Breast epithelium (tissue), 3 donors: ENCODE results near the gene RNF167.

Experiments
- POLR2A ChIP-seq: fragments of 450-650 bp; IDR thresholded peaks from one replicate; pipeline ENCODE4 v1.6.1; 2016; ENCODE audit warnings: antibody characterized with exemption, mild to moderate bottlenecking, moderate library complexity
- POLR2AphosphoS5 ChIP-seq, 3 donors: sonication (generic); formaldehyde crosslinking; IDR thresholded peaks; one replicate each; pipeline ENCODE4 v1.6.1; 2017; ENCODE audit warnings: antibody characterized with exemption in 3 of 3
- TF ChIP-seq, protein P1 (sequence below), 3 donors: fragments of 450-650 bp; IDR thresholded peaks; one replicate each; pipeline ENCODE4 v1.5.1; 2016 to 2017; ENCODE audit warnings: antibody characterized with exemption in 3 of 3, mild to moderate bottlenecking in 3 of 3, moderate library complexity in 3 of 3

GRCh38 chr17:4908301-4908700, 31.8 kb upstream of the RNF167 start:
- TF ChIP-seq, protein P1, sequence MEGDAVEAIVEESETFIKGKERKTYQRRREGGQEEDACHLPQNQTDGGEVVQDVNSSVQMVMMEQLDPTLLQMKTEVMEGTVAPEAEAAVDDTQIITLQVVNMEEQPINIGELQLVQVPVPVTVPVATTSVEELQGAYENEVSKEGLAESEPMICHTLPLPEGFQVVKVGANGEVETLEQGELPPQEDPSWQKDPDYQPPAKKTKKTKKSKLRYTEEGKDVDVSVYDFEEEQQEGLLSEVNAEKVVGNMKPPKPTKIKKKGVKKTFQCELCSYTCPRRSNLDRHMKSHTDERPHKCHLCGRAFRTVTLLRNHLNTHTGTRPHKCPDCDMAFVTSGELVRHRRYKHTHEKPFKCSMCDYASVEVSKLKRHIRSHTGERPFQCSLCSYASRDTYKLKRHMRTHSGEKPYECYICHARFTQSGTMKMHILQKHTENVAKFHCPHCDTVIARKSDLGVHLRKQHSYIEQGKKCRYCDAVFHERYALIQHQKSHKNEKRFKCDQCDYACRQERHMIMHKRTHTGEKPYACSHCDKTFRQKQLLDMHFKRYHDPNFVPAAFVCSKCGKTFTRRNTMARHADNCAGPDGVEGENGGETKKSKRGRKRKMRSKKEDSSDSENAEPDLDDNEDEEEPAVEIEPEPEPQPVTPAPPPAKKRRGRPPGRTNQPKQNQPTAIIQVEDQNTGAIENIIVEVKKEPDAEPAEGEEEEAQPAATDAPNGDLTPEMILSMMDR (IDR thresholded peaks at IDR 0.05) = no peak
- TF ChIP-seq POLR2A (no peak), POLR2AphosphoS5 (IDR thresholded peaks at IDR 0.05) (no peak)
